Nephron (organoid): Measurements from ENCODE around the gene TRIM65.

Experiments
- H3K27ac Mint-ChIP-seq, 3 experiments: 2 replicates each; pipeline ENCODE4 v1.8.0; 2020; ENCODE audit warnings: mixed read lengths in 3 of 3, mild to moderate bottlenecking in 2 of 3, moderate library complexity in 1 of 3
- H3K27me3 Mint-ChIP-seq: 2 replicates; pipeline ENCODE4 v1.8.0; 2021; ENCODE audit warnings: low read depth, mild to moderate bottlenecking, moderate library complexity, mixed read lengths
- H3K36me3 Mint-ChIP-seq: 2 replicates; pipeline ENCODE4 v1.8.0; 2020; ENCODE audit warnings: low read depth, mixed read lengths
- H3K4me1 Mint-ChIP-seq: 2 replicates; pipeline ENCODE4 v1.8.0; 2020; ENCODE audit warnings: mixed read lengths
- H3K4me3 Mint-ChIP-seq, 3 experiments: 2 replicates each; pipeline ENCODE4 v1.8.0; 2020; ENCODE audit warnings: mild to moderate bottlenecking in 3 of 3, mixed read lengths in 3 of 3, moderate library complexity in 2 of 3
- H3K9me3 Mint-ChIP-seq: 2 replicates; pipeline ENCODE4 v1.8.0; 2020; ENCODE audit warnings: mixed read lengths
- CTCF ChIP-seq, 3 experiments: fragments of 200-600 bp; sonication (generic); IDR thresholded peaks; one replicate each; pipeline ENCODE4 v1.5.0; 2021; ENCODE audit warnings: antibody characterized with exemption in 3 of 3; ENCODE audit not compliant: unreplicated experiment in 3 of 3

Gene TRIM65

GRCh38 chr17:75940727-75941441 lies 44.1 kb upstream of the TRIM65 start, which contains the start of gene FBF1:
Gene FBF1, minus strand, starts transcription at chr17:75941042. Its CDS starts 2,893 bp downstream, at chr17:75938149.
- no peaks in the 10 kb centered on the region for H3K9me3 Mint-ChIP-seq
- H3K4me3 Mint-ChIP-seq: peak within 1 kb of the TSS; percentile 88 to 96 (median 96)
- H3K36me3 Mint-ChIP-seq: peaks cover 18% of the 10 kb centered on the region
- no peaks in the 10 kb centered on the region for H3K27me3 Mint-ChIP-seq
- H3K27ac Mint-ChIP-seq: peak within 1 kb of the TSS in 2 of 3 experiments; percentile 62 to 84
- H3K4me1 Mint-ChIP-seq: peaks cover 8% of the 10 kb centered on the region
- TF ChIP-seq CTCF (IDR thresholded peaks at IDR 0.05; ENCODE audit: unreplicated experiment in 3 of 3): no peak

GRCh38 chr17:75937652-75938051 lies 40.9 kb upstream of the TRIM65 start:
- no peak for TF ChIP-seq CTCF (IDR thresholded peaks at IDR 0.05; ENCODE audit: unreplicated experiment in 3 of 3)
- Mint-ChIP-seq H3K27ac (no peak overlapping the region), H3K9me3 (no peaks in the 10 kb centered on the region), H3K36me3 (peaks cover 3% of the 10 kb centered on the region), H3K27me3 (no peaks in the 10 kb centered on the region), H3K4me3 (peak overlapping the region in 2 of 3 experiments; percentile 28 to 61), H3K4me1 (peaks cover 8% of the 10 kb centered on the region)

GRCh38 chr17:75933808-75934207 lies 37.1 kb upstream of the TRIM65 start:
- Mint-ChIP-seq H3K4me3 (no peak overlapping the region), H3K36me3 (no peaks in the 10 kb centered on the region), H3K4me1 (no peaks in the 10 kb centered on the region), H3K27me3 (no peaks in the 10 kb centered on the region), H3K27ac (no peak overlapping the region), H3K9me3 (no peaks in the 10 kb centered on the region)
- no peak for TF ChIP-seq CTCF (IDR thresholded peaks at IDR 0.05; ENCODE audit: unreplicated experiment in 3 of 3)

GRCh38 chr17:75932852-75933251 lies 36.1 kb upstream of the TRIM65 start:
- no peak for TF ChIP-seq CTCF (IDR thresholded peaks at IDR 0.05; ENCODE audit: unreplicated experiment in 3 of 3)
- no peaks in the 10 kb centered on the region for H3K4me1 Mint-ChIP-seq
- no peak overlapping the region for H3K27ac Mint-ChIP-seq
- no peaks in the 10 kb centered on the region for H3K27me3 Mint-ChIP-seq
- H3K4me3 Mint-ChIP-seq: no peak overlapping the region
- H3K9me3 Mint-ChIP-seq: no peaks in the 10 kb centered on the region
- H3K36me3 Mint-ChIP-seq: peaks cover 4% of the 10 kb centered on the region

- no peak overlapping the region for H3K4me3 Mint-ChIP-seq
- H3K27me3 Mint-ChIP-seq: no peaks in the 10 kb centered on the region
- no peaks in the 10 kb centered on the region for H3K4me1 Mint-ChIP-seq
- TF ChIP-seq CTCF (IDR thresholded peaks at IDR 0.05; ENCODE audit: unreplicated experiment in 3 of 3): no peak
- no peaks in the 10 kb centered on the region for H3K9me3 Mint-ChIP-seq
- H3K36me3 Mint-ChIP-seq: peaks cover 5% of the 10 kb centered on the region
- H3K27ac Mint-ChIP-seq: no peak overlapping the region
Observed at GRCh38 chr17:75931062-75931461, 34.3 kb upstream of the TRIM65 start.
